H1 (cell line): ENCODE results near the gene FSD1L. TPM values are rescaled to one million over a fixed set of nuclear protein-coding genes. Genes with fewer than 3 reads are reported as not detected.

Source experiments
- EP300 ChIP-seq, 2 experiments: IDR thresholded peaks; 1 replicate in 1 of 2; 2 replicates in 1 of 2; pipeline ENCODE4 v1.6.1; 2011 to 2012; ENCODE audit warnings: low read depth in 2 of 2, low read length in 2 of 2, mild to moderate bottlenecking in 2 of 2, borderline replicate concordance in 1 of 2, inconsistent platforms in 1 of 2, moderate library complexity in 1 of 2
- EZH2 ChIP-seq: fragments of 200-600 bp; sonication (generic); IDR thresholded peaks from 2 replicates; pipeline ENCODE4 v1.7.1; 2012; ENCODE audit warnings: low read depth, mild to moderate bottlenecking, moderate library complexity, low read length, inconsistent platforms; ENCODE audit not compliant: severe bottlenecking
- NRF1 ChIP-seq: IDR thresholded peaks from 2 replicates; pipeline ENCODE4 v1.6.1; 2011; ENCODE audit warnings: mild to moderate bottlenecking, low read depth, low read length, improper control_type of control experiment
- POU5F1 ChIP-seq: IDR thresholded peaks from 2 replicates; pipeline ENCODE4 v1.6.1; 2011; ENCODE audit warnings: low read depth, mild to moderate bottlenecking, low read length, moderate library complexity
- RFX5 ChIP-seq: IDR thresholded peaks from 2 replicates; pipeline ENCODE4 v1.6.1; 2011; ENCODE audit warnings: low read depth, low read length, improper control_type of control experiment, borderline replicate concordance
- RXRA ChIP-seq: IDR thresholded peaks from 2 replicates; pipeline ENCODE4 v1.6.1; 2011; ENCODE audit warnings: low read depth, mild to moderate bottlenecking, low read length, moderate library complexity; ENCODE audit not compliant: insufficient read depth
- SIN3A ChIP-seq, 2 experiments: IDR thresholded peaks in 1 of 2; conservative IDR thresholded peaks in 1 of 2; 2 replicates each; pipeline ENCODE4 v1.6.1; 2011 to 2012; ENCODE audit warnings: low read length in 2 of 2, improper control_type of control experiment in 1 of 2, low read depth in 1 of 2, mild to moderate bottlenecking in 1 of 2
- SP1 ChIP-seq: IDR thresholded peaks from 2 replicates; pipeline ENCODE4 v1.6.1; 2011; ENCODE audit warnings: low read depth, low read length
- polyA plus RNA-seq, 7 experiments: library from polyadenylated mRNA; depleted of rRNA in 3 of 7; stranded (reverse) in 5 of 7; unstranded in 2 of 7; fragments of >200 nt in 5 of 7; fragments of 200-250 nt in 2 of 7; gene quantifications; 1 replicate in 5 of 7; 2 replicates in 1 of 7; 4 replicates in 1 of 7; pipeline versions ENCODE4 v1.2.1 to v1.2.3, GENCODE V29; 2011 to 2013; ENCODE audit warnings: missing spikeins in 2 of 7, mixed read lengths in 2 of 7
- total RNA-seq: library from RNA; stranded (reverse); fragmentation: NEBNext Ultra II Directional; extraction: Animal tissue kit (Norgen Biotek cat#: 25700); gene quantifications from 2 replicates; pipeline ENCODE4 v1.2.1, GENCODE V29; 2021
- TF ChIP-seq, protein P1 (sequence below): fragments of 300-600 bp; sonication (generic); IDR thresholded peaks from 2 replicates; pipeline ENCODE4 v1.7.1; 2012; ENCODE audit warnings: low read length, moderate library complexity, mild to moderate bottlenecking, inconsistent platforms; ENCODE audit not compliant: insufficient replicate concordance

FSD1L gene
- total and polyA plus RNA-seq, 2 of the 8 experiments (the other 6 are each of a cell fraction or from before 2014, with no cell fraction given): 0.91 to 4.8 TPM

DNA sequence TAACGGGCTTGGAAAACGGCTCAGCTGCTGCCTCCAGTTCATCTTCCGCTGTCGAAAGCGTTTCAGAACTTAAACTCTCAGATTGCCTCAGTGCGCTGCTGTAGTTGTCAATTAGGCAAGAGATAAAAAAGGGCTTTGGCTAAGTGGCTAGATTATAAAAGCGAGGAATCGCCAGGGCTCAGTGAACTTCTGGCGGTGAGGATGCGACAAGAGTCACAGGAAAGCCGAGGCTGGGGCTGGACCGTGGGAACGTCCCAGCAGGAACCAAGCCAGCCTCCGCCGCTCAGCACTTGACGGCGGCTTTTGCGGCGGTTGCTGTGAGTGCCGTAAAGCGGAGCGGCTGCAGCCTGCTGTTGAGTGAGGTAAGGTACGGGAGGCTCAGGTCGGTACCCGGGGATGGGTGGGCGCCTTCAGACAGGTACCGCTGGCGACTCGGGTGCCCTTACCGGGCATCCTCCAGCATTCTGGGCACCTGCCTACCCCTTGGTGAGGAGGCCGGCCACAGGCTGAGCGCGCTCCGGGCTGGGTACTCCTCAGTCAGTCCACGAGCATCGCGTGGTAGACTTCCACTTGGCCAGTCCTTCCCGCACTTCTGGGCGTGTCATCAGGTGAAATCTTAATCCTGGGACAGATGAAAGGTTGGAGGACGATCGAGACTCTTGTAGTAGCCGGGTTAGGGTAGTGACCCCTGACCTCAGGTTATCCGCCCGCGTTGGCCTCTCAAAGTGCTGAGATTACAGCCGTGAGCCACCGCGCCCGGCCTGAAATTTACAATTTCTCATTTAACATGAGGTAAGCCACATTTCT is 110.2 kb downstream of the FSD1L start, which contains the start of gene FKTN (continued):
- TF ChIP-seq SIN3A (conservative IDR thresholded peaks at IDR 0.05 in 1 of 2, IDR thresholded peaks at IDR 0.05 in 1 of 2; ENCODE audit: low read depth in 1 of 2, low read length in 2 of 2) (peak; percentile 55 to 56; a peak in 2 of 4 replicates), POU5F1 (no peak), EZH2 (no peak), RXRA (no peak), NRF1 (no peak), RFX5 (no peak), SP1 (no peak), EP300 (IDR thresholded peaks at IDR 0.05; ENCODE audit: borderline replicate concordance in 1 of 2, low read depth in 2 of 2, low read length in 2 of 2) (no peak)
- TF ChIP-seq, protein P1, sequence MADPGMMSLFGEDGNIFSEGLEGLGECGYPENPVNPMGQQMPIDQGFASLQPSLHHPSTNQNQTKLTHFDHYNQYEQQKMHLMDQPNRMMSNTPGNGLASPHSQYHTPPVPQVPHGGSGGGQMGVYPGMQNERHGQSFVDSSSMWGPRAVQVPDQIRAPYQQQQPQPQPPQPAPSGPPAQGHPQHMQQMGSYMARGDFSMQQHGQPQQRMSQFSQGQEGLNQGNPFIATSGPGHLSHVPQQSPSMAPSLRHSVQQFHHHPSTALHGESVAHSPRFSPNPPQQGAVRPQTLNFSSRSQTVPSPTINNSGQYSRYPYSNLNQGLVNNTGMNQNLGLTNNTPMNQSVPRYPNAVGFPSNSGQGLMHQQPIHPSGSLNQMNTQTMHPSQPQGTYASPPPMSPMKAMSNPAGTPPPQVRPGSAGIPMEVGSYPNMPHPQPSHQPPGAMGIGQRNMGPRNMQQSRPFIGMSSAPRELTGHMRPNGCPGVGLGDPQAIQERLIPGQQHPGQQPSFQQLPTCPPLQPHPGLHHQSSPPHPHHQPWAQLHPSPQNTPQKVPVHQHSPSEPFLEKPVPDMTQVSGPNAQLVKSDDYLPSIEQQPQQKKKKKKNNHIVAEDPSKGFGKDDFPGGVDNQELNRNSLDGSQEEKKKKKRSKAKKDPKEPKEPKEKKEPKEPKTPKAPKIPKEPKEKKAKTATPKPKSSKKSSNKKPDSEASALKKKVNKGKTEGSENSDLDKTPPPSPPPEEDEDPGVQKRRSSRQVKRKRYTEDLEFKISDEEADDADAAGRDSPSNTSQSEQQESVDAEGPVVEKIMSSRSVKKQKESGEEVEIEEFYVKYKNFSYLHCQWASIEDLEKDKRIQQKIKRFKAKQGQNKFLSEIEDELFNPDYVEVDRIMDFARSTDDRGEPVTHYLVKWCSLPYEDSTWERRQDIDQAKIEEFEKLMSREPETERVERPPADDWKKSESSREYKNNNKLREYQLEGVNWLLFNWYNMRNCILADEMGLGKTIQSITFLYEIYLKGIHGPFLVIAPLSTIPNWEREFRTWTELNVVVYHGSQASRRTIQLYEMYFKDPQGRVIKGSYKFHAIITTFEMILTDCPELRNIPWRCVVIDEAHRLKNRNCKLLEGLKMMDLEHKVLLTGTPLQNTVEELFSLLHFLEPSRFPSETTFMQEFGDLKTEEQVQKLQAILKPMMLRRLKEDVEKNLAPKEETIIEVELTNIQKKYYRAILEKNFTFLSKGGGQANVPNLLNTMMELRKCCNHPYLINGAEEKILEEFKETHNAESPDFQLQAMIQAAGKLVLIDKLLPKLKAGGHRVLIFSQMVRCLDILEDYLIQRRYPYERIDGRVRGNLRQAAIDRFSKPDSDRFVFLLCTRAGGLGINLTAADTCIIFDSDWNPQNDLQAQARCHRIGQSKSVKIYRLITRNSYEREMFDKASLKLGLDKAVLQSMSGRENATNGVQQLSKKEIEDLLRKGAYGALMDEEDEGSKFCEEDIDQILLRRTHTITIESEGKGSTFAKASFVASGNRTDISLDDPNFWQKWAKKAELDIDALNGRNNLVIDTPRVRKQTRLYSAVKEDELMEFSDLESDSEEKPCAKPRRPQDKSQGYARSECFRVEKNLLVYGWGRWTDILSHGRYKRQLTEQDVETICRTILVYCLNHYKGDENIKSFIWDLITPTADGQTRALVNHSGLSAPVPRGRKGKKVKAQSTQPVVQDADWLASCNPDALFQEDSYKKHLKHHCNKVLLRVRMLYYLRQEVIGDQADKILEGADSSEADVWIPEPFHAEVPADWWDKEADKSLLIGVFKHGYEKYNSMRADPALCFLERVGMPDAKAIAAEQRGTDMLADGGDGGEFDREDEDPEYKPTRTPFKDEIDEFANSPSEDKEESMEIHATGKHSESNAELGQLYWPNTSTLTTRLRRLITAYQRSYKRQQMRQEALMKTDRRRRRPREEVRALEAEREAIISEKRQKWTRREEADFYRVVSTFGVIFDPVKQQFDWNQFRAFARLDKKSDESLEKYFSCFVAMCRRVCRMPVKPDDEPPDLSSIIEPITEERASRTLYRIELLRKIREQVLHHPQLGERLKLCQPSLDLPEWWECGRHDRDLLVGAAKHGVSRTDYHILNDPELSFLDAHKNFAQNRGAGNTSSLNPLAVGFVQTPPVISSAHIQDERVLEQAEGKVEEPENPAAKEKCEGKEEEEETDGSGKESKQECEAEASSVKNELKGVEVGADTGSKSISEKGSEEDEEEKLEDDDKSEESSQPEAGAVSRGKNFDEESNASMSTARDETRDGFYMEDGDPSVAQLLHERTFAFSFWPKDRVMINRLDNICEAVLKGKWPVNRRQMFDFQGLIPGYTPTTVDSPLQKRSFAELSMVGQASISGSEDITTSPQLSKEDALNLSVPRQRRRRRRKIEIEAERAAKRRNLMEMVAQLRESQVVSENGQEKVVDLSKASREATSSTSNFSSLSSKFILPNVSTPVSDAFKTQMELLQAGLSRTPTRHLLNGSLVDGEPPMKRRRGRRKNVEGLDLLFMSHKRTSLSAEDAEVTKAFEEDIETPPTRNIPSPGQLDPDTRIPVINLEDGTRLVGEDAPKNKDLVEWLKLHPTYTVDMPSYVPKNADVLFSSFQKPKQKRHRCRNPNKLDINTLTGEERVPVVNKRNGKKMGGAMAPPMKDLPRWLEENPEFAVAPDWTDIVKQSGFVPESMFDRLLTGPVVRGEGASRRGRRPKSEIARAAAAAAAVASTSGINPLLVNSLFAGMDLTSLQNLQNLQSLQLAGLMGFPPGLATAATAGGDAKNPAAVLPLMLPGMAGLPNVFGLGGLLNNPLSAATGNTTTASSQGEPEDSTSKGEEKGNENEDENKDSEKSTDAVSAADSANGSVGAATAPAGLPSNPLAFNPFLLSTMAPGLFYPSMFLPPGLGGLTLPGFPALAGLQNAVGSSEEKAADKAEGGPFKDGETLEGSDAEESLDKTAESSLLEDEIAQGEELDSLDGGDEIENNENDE: no peak
